Smooth muscle cell (in vitro differentiated cells): ENCODE results near the gene CTNNBIP1. TPM values are rescaled to one million over a fixed set of nuclear protein-coding genes. Genes with fewer than 3 reads are reported as not detected.

Experiments
- DNase-seq: peaks from one replicate; lab custom pipeline; 2025; ENCODE audit not compliant: unreplicated experiment; lab: John Stamatoyannopoulos, UW
- H2AFZ ChIP-seq: fragments of 200-600 bp; sonication (generic); 2 replicates; pipeline ENCODE4 v1.6.0; 2016; ENCODE audit warnings: antibody characterized with exemption, low read depth, mild to moderate bottlenecking
- H3F3A ChIP-seq: fragments of 200-600 bp; sonication (generic); 2 replicates; pipeline ENCODE4 v1.6.0; 2017; ENCODE audit warnings: antibody characterized with exemption, low read depth
- H3K27ac ChIP-seq: fragments of 200-600 bp; sonication (generic); 2 replicates; pipeline ENCODE4 v1.5.1; 2016; ENCODE audit warnings: low read depth, mild to moderate bottlenecking
- H3K27me3 ChIP-seq: fragments of 200-600 bp; sonication (generic); 2 replicates; pipeline ENCODE4 v1.6.1; 2016; ENCODE audit warnings: low read depth, mild to moderate bottlenecking
- H3K36me3 ChIP-seq: fragments of 200-600 bp; sonication (generic); 2 replicates; pipeline ENCODE4 v1.5.1; 2016; ENCODE audit warnings: low read depth
- H3K4me1 ChIP-seq: fragments of 200-600 bp; sonication (generic); 2 replicates; pipeline ENCODE4 v1.5.1; 2016; ENCODE audit warnings: low read depth
- H3K4me2 ChIP-seq: fragments of 200-600 bp; sonication (generic); 2 replicates; pipeline ENCODE4 v1.6.0; 2016; ENCODE audit warnings: mild to moderate bottlenecking
- H3K4me3 ChIP-seq: fragments of 200-600 bp; sonication (generic); 2 replicates; pipeline ENCODE4 v1.5.1; 2016; ENCODE audit warnings: mild to moderate bottlenecking
- H3K79me2 ChIP-seq: fragments of 200-600 bp; sonication (generic); 2 replicates; pipeline ENCODE4 v1.6.0; 2016; ENCODE audit warnings: low read depth, mild to moderate bottlenecking
- H3K9ac ChIP-seq: fragments of 200-600 bp; sonication (generic); 2 replicates; pipeline ENCODE4 v1.6.0; 2016; ENCODE audit warnings: low read depth
- H3K9me3 ChIP-seq: fragments of 200-600 bp; sonication (generic); replicated peaks from 2 replicates; pipeline ENCODE4 v1.5.1; 2016; ENCODE audit warnings: low read depth
- H4K20me1 ChIP-seq: fragments of 200-600 bp; sonication (generic); 2 replicates; pipeline ENCODE4 v1.6.0; 2016; ENCODE audit warnings: low read depth
- WGBS: methylation state at CpG from one replicate; pipeline ENCODE4 v1.1.7; 2016; ENCODE audit warnings: low lambda C conversion rate; 5-methylcytosine and 5-hydroxymethylcytosine counted together
- polyA plus RNA-seq: library from polyadenylated mRNA; unstranded; fragments of >200 nt; fragmentation: Nextera tagmentation; extraction: Ambion mirVana; gene quantifications from 2 replicates; pipeline ENCODE4 v1.2.1, GENCODE V29; 2016
- total RNA-seq: library from RNA; depleted of rRNA; stranded (reverse); fragments of >200 nt; gene quantifications from 2 replicates; pipeline ENCODE4 v1.2.3, GENCODE V29; 2014
- TF ChIP-seq, protein P1 (sequence below): fragments of 200-600 bp; sonication (generic); IDR thresholded peaks from 2 replicates; pipeline ENCODE4 v1.5.1; 2017; ENCODE audit warnings: borderline replicate concordance, mild to moderate bottlenecking, antibody characterized with exemption; ENCODE audit not compliant: insufficient read depth, poor library complexity, severe bottlenecking

Gene CTNNBIP1
- total and polyA plus RNA-seq, 2 experiments from 2014 or later: 27.7 to 55.1 TPM

- Histone ChIP-seq H3K4me3 (no peak overlapping the region), H3K9me3 (no peaks in the 10 kb centered on the region), H3K9ac (no peak overlapping the region), H3K27me3 (no peaks in the 10 kb centered on the region), H3K79me2 (no peaks in the 10 kb centered on the region), H4K20me1 (peaks cover 32% of the 10 kb centered on the region), H3K4me1 (peaks cover 52% of the 10 kb centered on the region), H3K4me2 (no peak overlapping the region), H3K36me3 (no peaks in the 10 kb centered on the region), H3F3A (peaks cover 11% of the 10 kb centered on the region), H2AFZ (no peak overlapping the region), H3K27ac (no peak overlapping the region)
- 97% methylated on average over 4 of the region's 4 CpGs for WGBS
- DNase-seq: no peak
- TF ChIP-seq, protein P1, sequence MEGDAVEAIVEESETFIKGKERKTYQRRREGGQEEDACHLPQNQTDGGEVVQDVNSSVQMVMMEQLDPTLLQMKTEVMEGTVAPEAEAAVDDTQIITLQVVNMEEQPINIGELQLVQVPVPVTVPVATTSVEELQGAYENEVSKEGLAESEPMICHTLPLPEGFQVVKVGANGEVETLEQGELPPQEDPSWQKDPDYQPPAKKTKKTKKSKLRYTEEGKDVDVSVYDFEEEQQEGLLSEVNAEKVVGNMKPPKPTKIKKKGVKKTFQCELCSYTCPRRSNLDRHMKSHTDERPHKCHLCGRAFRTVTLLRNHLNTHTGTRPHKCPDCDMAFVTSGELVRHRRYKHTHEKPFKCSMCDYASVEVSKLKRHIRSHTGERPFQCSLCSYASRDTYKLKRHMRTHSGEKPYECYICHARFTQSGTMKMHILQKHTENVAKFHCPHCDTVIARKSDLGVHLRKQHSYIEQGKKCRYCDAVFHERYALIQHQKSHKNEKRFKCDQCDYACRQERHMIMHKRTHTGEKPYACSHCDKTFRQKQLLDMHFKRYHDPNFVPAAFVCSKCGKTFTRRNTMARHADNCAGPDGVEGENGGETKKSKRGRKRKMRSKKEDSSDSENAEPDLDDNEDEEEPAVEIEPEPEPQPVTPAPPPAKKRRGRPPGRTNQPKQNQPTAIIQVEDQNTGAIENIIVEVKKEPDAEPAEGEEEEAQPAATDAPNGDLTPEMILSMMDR: no peak
These were observed 23.0 kb downstream of the CTNNBIP1 start for GRCh38 chr1:9887070-9887469.

DNA sequence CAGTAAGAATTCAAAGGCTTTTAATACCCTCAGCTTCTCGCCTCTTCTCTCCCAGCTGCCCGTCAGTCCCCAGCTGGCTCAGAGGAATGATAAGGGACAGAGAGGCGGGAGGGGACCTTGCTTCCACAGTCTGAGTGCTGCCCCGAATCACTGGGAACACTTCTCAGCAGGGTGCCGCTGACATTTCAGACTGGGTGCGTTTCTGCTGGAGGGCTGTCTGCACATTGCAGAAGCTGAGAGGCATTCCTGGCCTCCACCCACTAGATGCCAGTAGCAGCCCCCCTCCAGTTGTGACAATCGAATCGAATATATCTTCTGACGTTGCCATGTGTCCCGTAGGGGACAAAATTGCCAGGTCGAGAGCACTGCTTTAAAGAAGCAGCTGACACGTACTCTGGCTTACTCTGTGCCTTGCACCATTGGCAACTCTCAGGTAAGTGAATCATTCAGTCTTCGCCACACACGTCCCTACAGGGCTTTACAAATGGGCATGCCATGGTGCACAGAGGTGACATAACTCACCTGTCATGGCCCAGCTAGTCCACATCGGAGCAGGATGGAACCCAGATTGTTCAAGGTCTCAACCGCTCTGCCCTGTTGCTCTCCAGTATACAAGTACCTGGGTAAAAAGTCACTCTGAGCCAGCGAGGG lies 23.9 kb downstream of the CTNNBIP1 start:
- H3K4me3 ChIP-seq: no peak overlapping the region
- no peaks in the 10 kb centered on the region for H3K36me3 ChIP-seq
- H4K20me1 ChIP-seq: peaks cover 39% of the 10 kb centered on the region
- H3K4me1 ChIP-seq: peaks cover 56% of the 10 kb centered on the region
- H3F3A ChIP-seq: peaks cover 10% of the 10 kb centered on the region
- DNase-seq: no peak
- H3K9me3 ChIP-seq: no peaks in the 10 kb centered on the region
- TF ChIP-seq, protein P1: no peak
- H3K27me3 ChIP-seq: no peaks in the 10 kb centered on the region
- no peak overlapping the region for H3K27ac ChIP-seq
- no peaks in the 10 kb centered on the region for H3K79me2 ChIP-seq
- H3K9ac ChIP-seq: no peak overlapping the region
- peak overlapping the region; percentile 51 for H3K4me2 ChIP-seq
- no peak overlapping the region for H2AFZ ChIP-seq
- WGBS: 59% methylated on average over 17 of the region's 17 CpGs

DNA sequence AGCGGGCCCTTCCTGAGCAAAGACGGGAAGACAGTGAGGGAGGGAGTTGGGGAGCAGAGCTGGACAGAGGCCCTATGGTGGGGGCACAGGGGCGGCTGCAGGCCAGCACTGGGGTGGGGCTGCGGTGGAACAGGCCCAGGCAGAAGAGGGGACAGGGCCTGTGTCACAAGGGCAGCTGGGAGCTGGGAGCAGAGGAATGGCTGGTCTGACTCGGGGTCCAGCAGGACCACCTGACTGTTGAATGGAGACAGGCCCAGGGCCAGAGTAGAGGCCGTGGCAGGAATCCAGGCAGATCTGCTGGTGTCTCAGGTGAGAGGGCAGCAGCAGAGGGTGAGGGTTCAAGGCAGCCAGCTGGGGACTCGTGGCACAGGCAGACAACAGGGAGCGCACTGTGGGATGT lies 25.3 kb downstream of the CTNNBIP1 start:
- Histone ChIP-seq H2AFZ (no peak overlapping the region), H3K4me1 (peaks cover 42% of the 10 kb centered on the region), H4K20me1 (peaks cover 39% of the 10 kb centered on the region), H3F3A (peaks cover 4% of the 10 kb centered on the region), H3K4me2 (no peak overlapping the region), H3K4me3 (no peak overlapping the region), H3K36me3 (no peaks in the 10 kb centered on the region), H3K27me3 (no peaks in the 10 kb centered on the region), H3K9ac (no peak overlapping the region), H3K9me3 (no peaks in the 10 kb centered on the region), H3K79me2 (no peaks in the 10 kb centered on the region), H3K27ac (no peak overlapping the region)
- DNase-seq: no peak
- TF ChIP-seq, protein P1: no peak
- WGBS: 92% methylated on average over 6 of the region's 8 CpGs
